Body of pancreas (tissue), 4 donors: ENCODE measurements around the gene ACSM3. TPM values are rescaled to one million over a fixed set of nuclear protein-coding genes. Genes with fewer than 3 reads are reported as not detected.

Experiments
- ATAC-seq: fragments of 150-250 bp; one replicate; pipeline ENCODE4 v1.9.1; 2016
- DNase-seq, 4 donors: peaks; one replicate each; pipeline ENCODE4 v3.0.0-alpha.2; 2019
- H3K27ac ChIP-seq, 4 donors: fragments of 200-600 bp; sonication (generic); 1 replicate in 3 of 4; 2 replicates in 1 of 4; pipeline versions ENCODE4 v1.5.1 to v1.6.1; 2016 to 2019; ENCODE audit warnings: mild to moderate bottlenecking in 1 of 4, mixed read lengths in 1 of 4, moderate library complexity in 1 of 4
- H3K27me3 ChIP-seq, 2 donors: fragments of 200-600 bp; sonication (generic); one replicate each; pipeline ENCODE4 v1.6.0; 2016; ENCODE audit warnings: mild to moderate bottlenecking in 1 of 2
- H3K36me3 ChIP-seq, 2 donors: fragments of 200-600 bp; sonication (generic); replicated peaks in 1 of 2; 2 replicates each; pipeline ENCODE4 v1.5.1; 2016; ENCODE audit warnings: low read depth in 2 of 2; ENCODE audit not compliant: insufficient read depth in 1 of 2
- H3K4me1 ChIP-seq: fragments of 200-600 bp; sonication (generic); one replicate; pipeline ENCODE4 v1.6.0; 2016
- H3K4me3 ChIP-seq, 2 donors: fragments of 200-600 bp; sonication (generic); 1 replicate in 1 of 2; 2 replicates in 1 of 2; pipeline ENCODE4 v1.5.1; 2016 to 2019
- H3K9me3 ChIP-seq, 3 donors: fragments of 200-600 bp; sonication (generic); 1 replicate in 2 of 3; 2 replicates in 1 of 3; pipeline ENCODE4 v1.5.1; 2016
- CTCF ChIP-seq, 7 experiments: fragments of 450-650 bp in 4 of 7; fragments of 200-600 bp in 3 of 7; sonication (generic) in 3 of 7; IDR thresholded peaks; one replicate each; pipeline ENCODE4 v1.5.1; 2016 to 2019; ENCODE audit warnings: antibody characterized with exemption in 7 of 7
- POLR2A ChIP-seq, 3 donors: fragments of 450-650 bp; IDR thresholded peaks; one replicate each; pipeline ENCODE4 v1.6.1; 2016; ENCODE audit warnings: antibody characterized with exemption in 3 of 3, mild to moderate bottlenecking in 2 of 3
- WGBS, 2 donors: methylation state at CpG; one replicate each; pipeline ENCODE4 v1.1.5; 2017; 5-methylcytosine and 5-hydroxymethylcytosine counted together
- intact Hi-C: fragments of 100-400 bp; cut with DNase I; formaldehyde crosslinking; loops from one replicate; pipeline ENCODE4 v1.15.1; 2023
- total RNA-seq, 2 donors: library from RNA; depleted of rRNA; stranded (reverse); fragments of >200 nt; gene quantifications; one replicate each; pipeline ENCODE4 v1.1.0, GENCODE V29; 2016

Gene ACSM3
- total RNA-seq, 2 donors from 2014 or later: 65.9 to 89.2 TPM

GRCh38 chr16:20806168-20807050, 42.6 kb downstream of the ACSM3 start, which contains the start of the genes ERI2 and REXO5:
Gene ERI2, minus strand, starts transcription at chr16:20806472. Its CDS starts 42 bp downstream, at chr16:20806430.
Gene REXO5, plus strand, starts transcription at chr16:20806527. Its CDS starts 427 bp downstream, at chr16:20806954.
- Histone ChIP-seq H3K27me3 (no peaks in the 10 kb centered on the region), H3K36me3 (no peaks in the 10 kb centered on the region), H3K4me1 (peaks cover 22% of the 10 kb centered on the region), H3K27ac (peak within 1 kb of the TSS; percentile 70 to 96 (median 90)), H3K9me3 (no peaks in the 10 kb centered on the region), H3K4me3 (peak within 1 kb of the TSS; percentile 42 to 79)
- peak; percentile 53 to 92 (median 89) for TF ChIP-seq POLR2A (IDR thresholded peaks at IDR 0.05)
- peak; percentile 8 to 50 (median 22) for TF ChIP-seq CTCF (IDR thresholded peaks at IDR 0.05)
- intact Hi-C loops: no loop called here
- DNase-seq (peak; percentile 89 to 94 (median 92)), ATAC-seq (peak; percentile 92)
- WGBS, 2 donors: 0% methylated on average over 34 to 74 of the region's 74 CpGs

- intact Hi-C loops: no loop called here
- Histone ChIP-seq H3K4me1 (peaks cover 22% of the 10 kb centered on the region), H3K36me3 (no peaks in the 10 kb centered on the region), H3K27me3 (no peaks in the 10 kb centered on the region), H3K4me3 (no peak overlapping the region), H3K9me3 (no peaks in the 10 kb centered on the region), H3K27ac (no peak overlapping the region)
- no peak for TF ChIP-seq POLR2A (IDR thresholded peaks at IDR 0.05)
- no peak for TF ChIP-seq CTCF (IDR thresholded peaks at IDR 0.05)
- WGBS, 2 donors: 91% methylated on average over 11 of the region's 11 CpGs
- ATAC-seq (no peak), DNase-seq (no peak)
Measured at GRCh38 chr16:20807862-20808261, 44.0 kb downstream of the ACSM3 start.

GRCh38 chr16:20811889-20812439, 48.1 kb downstream of the ACSM3 start:
- WGBS, 2 donors: 85 to 91% methylated on average over 10 of the region's 10 CpGs
- intact Hi-C loops: no loop called here
- H3K4me1 ChIP-seq: peaks cover 3% of the 10 kb centered on the region
- no peak overlapping the region for H3K4me3 ChIP-seq
- DNase-seq (no peak), ATAC-seq (no peak)
- H3K36me3 ChIP-seq: no peaks in the 10 kb centered on the region
- no peaks in the 10 kb centered on the region for H3K27me3 ChIP-seq
- H3K9me3 ChIP-seq: no peaks in the 10 kb centered on the region
- TF ChIP-seq POLR2A (IDR thresholded peaks at IDR 0.05) (no peak), CTCF (IDR thresholded peaks at IDR 0.05) (no peak)
- H3K27ac ChIP-seq: no peak overlapping the region

GRCh38 chr16:20812510-20812909, 48.7 kb downstream of the ACSM3 start:
- no peaks in the 10 kb centered on the region for H3K27me3 ChIP-seq
- no peaks in the 10 kb centered on the region for H3K36me3 ChIP-seq
- TF ChIP-seq POLR2A (IDR thresholded peaks at IDR 0.05): no peak
- no peak for TF ChIP-seq CTCF (IDR thresholded peaks at IDR 0.05)
- H3K4me3 ChIP-seq: no peak overlapping the region
- DNase-seq (no peak), ATAC-seq (no peak)
- H3K9me3 ChIP-seq: no peaks in the 10 kb centered on the region
- intact Hi-C loops: no loop called here
- no peak overlapping the region for H3K27ac ChIP-seq
- WGBS, 2 donors: 55 to 88% methylated on average over 2 of the region's 2 CpGs
- no peaks in the 10 kb centered on the region for H3K4me1 ChIP-seq
